Activated gamma-delta T cell (primary cell): Measurements from ENCODE around the gene MAEL.
"Not testable (repeated sequence)": the region's sequence is repeated elsewhere in the genome, so short reads cannot be mapped to it uniquely, and the experiment has no call there.

Experiments used
- DNase-seq: peaks from one replicate; lab custom pipeline; 2025; lab: John Stamatoyannopoulos, UW

The MAEL gene

GRCh38 chr1:166977951-166978350, 11.1 kb upstream of the MAEL start:
- DNase-seq: no peak

- no peak for DNase-seq
These were observed 10.3 kb upstream of the MAEL start for GRCh38 chr1:166978821-166979220.

- DNase-seq: no peak
These were observed 8.7 kb upstream of the MAEL start for GRCh38 chr1:166980383-166980782.

GRCh38 chr1:166980818-166981217, 8.3 kb upstream of the MAEL start:
- no peak for DNase-seq

GRCh38 chr1:166981589-166981988, 7.5 kb upstream of the MAEL start:
- no peak for DNase-seq

GRCh38 chr1:166999075-166999474, 10.0 kb downstream of the MAEL start:
- DNase-seq: no peak

GRCh38 chr1:166999500-167000055, 10.5 kb downstream of the MAEL start:
- no peak for DNase-seq

GRCh38 chr1:167000546-167000945, 11.5 kb downstream of the MAEL start:
- DNase-seq: no peak

- DNase-seq: no peak
These were observed 13.3 kb downstream of the MAEL start for GRCh38 chr1:167002354-167002753.

GRCh38 chr1:167003711-167004110, 14.6 kb downstream of the MAEL start:
- DNase-seq: no peak

- DNase-seq: no peak
These were observed 22.6 kb downstream of the MAEL start for GRCh38 chr1:167011560-167012191.

GRCh38 chr1:167012570-167012969, 23.5 kb downstream of the MAEL start:
- no peak for DNase-seq

GRCh38 chr1:167013108-167013929, 24.2 kb downstream of the MAEL start:
- no peak for DNase-seq

- DNase-seq: no peak
These were observed 27.1 kb downstream of the MAEL start for GRCh38 chr1:167016100-167016750.

- DNase-seq: no peak
These were observed 33.3 kb downstream of the MAEL start for GRCh38 chr1:167022384-167022783.

GRCh38 chr1:167029553-167029952, 40.5 kb downstream of the MAEL start:
- not testable (repeated sequence) for DNase-seq

- DNase-seq: no peak
These were observed 44.6 kb downstream of the MAEL start for GRCh38 chr1:167033646-167034045.

GRCh38 chr1:167043752-167044488, 54.8 kb downstream of the MAEL start:
- DNase-seq: peak; percentile 26

- DNase-seq: no peak
These were observed 62.8 kb downstream of the MAEL start for GRCh38 chr1:167051907-167052306.

- DNase-seq: no peak
These were observed 63.3 kb downstream of the MAEL start for GRCh38 chr1:167052389-167052788.

- DNase-seq: no peak
These were observed 65.5 kb downstream of the MAEL start for GRCh38 chr1:167054531-167054930.
